ENCODE data around the gene RET.
"Not testable (repeated sequence)": the region's sequence is repeated elsewhere in the genome, so short reads cannot be mapped to it uniquely, and the experiment has no call there.

RET gene

GRCh38 chr10:43135656-43136055, 58.8 kb downstream of the RET start:
- DNase-seq (ENCODE audit: low read depth in 2 of 2): no peak

DNA sequence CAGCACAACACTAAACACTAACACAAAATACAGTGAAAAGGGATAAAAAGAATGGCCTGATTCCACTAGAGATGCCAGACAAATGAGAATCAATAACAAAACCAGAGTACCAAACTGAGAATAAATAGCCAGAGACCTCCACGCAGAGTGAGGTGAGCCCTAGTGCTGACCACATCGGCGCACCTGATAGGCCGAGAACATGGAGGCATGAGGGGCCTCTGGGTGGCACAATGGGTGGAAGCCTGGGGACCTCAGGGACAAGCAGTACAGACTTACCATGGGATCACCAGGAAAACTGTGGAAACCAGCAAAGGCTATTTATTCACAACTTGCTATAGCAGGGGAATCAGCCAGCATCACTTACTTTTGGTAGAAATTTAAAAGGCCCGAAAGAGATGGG, 59.6 kb downstream of the RET start:
- no peak for DNase-seq (ENCODE audit: low read depth in 2 of 2)

DNA sequence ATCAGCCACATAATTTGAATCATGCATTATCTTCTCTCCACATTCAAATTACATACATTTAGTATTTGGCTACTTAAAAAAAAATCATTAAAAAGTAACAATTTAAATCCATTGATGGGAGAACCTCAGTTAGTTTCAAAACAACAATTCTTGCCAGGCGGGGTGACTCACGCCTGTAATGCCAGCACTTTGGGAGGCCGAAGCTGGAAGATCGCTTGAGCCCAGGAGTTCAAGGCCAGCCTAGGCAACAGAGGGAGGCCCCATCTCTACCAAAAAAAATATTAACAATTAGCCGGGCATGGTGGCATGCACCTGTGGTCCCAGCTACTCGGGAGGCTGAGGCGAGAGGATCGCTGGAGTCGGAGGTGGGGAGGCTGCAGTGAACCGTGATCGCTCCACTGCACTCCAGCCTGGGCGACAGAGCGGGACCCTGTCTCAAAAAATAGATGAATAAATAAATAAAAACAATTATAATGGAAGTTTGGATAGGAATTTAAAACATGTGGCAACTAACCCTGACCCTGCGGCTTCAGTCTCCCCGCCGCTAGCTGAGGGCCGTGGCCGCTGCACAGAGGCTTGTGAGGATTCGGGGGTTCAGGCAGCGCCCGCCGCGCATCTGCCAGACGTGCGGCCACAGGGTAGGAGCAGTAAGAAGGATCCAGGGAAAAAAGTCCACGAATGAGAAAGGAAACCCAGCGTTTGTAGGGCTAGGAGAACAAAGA, 60.3 kb downstream of the RET start:
- DNase-seq (ENCODE audit: low read depth in 2 of 2): no peak

DNA sequence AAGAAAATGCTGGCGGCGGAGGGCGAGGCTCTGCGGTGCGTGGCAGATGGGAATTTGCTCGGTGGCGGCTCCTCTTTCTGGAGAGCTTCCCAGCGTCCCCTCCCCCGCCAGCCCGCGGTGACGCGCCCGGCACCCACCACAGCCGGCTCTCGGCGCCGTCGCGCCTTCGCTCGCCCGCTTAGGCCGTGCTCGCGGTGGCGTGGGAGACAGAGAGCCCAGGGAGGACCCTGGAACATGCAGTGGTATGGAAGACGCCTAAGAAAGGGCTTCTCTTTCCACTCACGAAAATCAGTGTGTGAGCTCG, 60.8 kb downstream of the RET start:
- DNase-seq (ENCODE audit: low read depth in 2 of 2): peak; percentile 32 to 35

GRCh38 chr10:43138021-43138756, 61.3 kb downstream of the RET start, which contains the start of gene CSGALNACT2:
TSS of gene CSGALNACT2 (plus strand) at chr10:43138445. CDS start at chr10:43155150, 16,705 bp downstream.
- peak; percentile 41 to 61 for DNase-seq (ENCODE audit: low read depth in 2 of 2)

- no peak for DNase-seq (ENCODE audit: low read depth in 2 of 2)
Measured at GRCh38 chr10:43138757-43139241, 61.9 kb downstream of the RET start.

- no peak for DNase-seq (ENCODE audit: low read depth in 2 of 2)
Measured at GRCh38 chr10:43141421-43141820, 64.6 kb downstream of the RET start.

- DNase-seq (ENCODE audit: low read depth in 2 of 2): no peak
Measured at GRCh38 chr10:43145311-43145710, 68.4 kb downstream of the RET start.

GRCh38 chr10:43145936-43146335, 69.1 kb downstream of the RET start:
- not testable (repeated sequence) for DNase-seq (ENCODE audit: low read depth in 2 of 2)

DNA sequence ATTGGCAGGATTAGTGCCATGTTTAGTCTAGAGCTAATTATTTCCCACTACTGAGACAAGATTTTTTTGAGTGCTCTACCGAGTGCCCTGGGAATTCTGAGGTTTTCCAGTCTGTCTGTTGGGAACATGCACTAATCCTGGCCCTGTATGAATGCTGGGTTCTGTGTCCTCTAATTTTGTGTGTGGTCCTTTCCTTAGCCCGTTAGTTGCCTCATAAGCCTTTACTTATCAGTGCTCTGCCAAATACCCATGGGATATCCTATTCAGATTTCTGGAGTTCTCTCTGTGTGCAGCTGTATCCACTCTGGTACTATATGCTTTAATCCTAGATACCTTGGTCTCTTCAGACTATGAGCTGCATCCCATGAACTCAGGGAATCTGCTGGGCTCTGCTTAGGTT, 74.5 kb downstream of the RET start:
- no peak for DNase-seq (ENCODE audit: low read depth in 2 of 2)

DNA sequence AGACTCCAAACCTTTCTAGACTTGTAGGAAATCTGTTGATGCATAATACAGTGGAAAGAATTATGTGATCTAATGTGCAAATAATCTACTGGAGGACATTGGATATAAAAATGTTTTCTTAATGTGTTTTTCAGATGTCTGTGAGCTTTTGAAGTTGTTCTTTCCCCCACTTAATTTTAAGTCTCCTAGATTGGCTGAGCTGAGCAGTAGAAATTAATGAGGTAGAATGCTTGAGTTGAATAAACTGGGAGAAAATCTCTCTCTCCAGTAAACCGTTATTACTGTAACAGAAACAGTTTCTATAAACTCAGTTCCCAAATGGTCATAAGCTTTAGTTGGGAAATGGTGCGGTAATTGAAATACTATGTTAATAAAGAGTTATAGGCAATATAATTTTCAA, 77.0 kb downstream of the RET start:
- no peak for DNase-seq (ENCODE audit: low read depth in 2 of 2)

DNA sequence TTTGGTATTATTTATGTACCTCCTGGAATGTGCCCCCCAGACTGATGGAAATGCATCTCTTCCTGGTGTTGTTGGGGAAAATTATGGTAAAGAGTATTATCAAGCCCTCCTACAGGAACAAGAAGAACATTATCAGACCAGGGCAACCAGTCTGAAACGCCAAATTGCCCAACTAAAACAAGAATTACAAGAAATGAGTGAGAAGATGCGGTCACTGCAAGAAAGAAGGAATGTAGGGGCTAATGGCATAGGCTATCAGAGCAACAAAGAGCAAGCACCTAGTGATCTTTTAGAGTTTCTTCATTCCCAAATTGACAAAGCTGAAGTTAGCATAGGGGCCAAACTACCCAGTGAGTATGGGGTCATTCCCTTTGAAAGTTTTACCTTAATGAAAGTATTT, 78.4 kb downstream of the RET start:
- DNase-seq (ENCODE audit: low read depth in 2 of 2): no peak

GRCh38 chr10:43155741-43156140, 78.9 kb downstream of the RET start:
- no peak for DNase-seq (ENCODE audit: low read depth in 2 of 2)

- DNase-seq (ENCODE audit: low read depth in 2 of 2): no peak
Measured at GRCh38 chr10:43156590-43157341, 79.9 kb downstream of the RET start.

GRCh38 chr10:43158636-43159035, 81.8 kb downstream of the RET start:
- no peak for DNase-seq (ENCODE audit: low read depth in 2 of 2)

- DNase-seq (ENCODE audit: low read depth in 2 of 2): peak in 1 of 2 experiments; percentile 24
Measured at GRCh38 chr10:43160046-43160920, 83.4 kb downstream of the RET start.

GRCh38 chr10:43160921-43161255, 84.0 kb downstream of the RET start:
- DNase-seq (ENCODE audit: low read depth in 2 of 2): no peak

- no peak for DNase-seq (ENCODE audit: low read depth in 2 of 2)
Measured at GRCh38 chr10:43162604-43163003, 85.7 kb downstream of the RET start.

DNA sequence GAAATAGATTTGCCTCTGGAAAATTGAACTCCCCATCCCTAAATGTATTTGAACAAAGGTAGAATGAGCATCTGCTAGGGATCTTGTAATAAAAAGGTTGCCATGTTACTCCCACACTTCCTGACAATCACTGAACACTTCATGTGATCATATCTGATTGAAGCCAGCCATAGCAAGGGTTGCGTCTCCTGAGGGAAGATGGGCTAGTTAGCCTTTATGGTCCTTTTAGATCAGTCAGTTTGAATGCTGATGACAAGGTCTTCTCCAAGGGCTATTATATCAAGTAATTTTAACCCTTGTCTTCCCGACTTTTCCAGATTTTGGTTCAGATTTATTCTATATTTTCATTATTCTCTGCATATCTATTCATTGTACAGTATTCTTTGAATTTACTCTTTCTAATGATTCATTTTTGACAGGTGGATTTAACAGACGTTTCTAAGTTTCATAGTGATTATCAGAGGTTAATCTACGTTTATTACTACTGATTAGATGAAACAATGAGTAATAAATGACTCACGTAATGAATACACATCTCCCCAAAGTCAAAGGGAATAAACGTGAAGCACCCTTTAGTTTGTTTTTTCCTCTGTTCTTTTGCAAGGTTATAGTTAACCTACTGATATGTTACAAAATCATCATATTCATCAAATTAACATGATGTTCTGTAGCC, 89.5 kb downstream of the RET start:
- no peak for DNase-seq (ENCODE audit: low read depth in 2 of 2)

DNA sequence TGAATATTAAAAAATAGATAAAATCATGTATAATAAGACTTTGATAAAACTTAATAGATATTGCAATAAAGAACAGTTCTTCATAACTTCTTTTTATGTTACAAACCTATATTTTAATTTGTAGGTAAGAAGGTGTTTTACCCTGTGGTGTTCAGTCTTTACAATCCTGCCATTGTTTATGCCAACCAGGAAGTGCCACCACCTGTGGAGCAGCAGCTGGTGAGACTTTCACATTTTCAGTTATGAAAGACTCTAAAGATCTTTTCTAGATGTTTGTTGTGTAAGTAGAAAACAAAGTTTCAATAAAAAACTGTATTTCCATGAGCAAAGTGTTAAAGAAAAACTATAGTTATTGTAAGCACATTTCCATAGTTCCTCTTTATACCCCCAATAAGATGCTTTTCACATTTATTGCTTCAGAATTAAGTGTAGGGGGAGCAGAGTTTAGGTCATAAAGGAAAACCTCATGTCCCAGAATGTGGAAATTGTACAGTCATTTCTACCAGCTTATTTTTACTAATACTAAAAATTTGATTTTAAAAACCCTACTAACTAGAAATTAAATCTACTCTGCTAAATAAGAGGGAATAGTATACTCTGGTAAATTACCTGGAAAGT, 90.1 kb downstream of the RET start:
- DNase-seq (ENCODE audit: low read depth in 2 of 2): no peak

DNA sequence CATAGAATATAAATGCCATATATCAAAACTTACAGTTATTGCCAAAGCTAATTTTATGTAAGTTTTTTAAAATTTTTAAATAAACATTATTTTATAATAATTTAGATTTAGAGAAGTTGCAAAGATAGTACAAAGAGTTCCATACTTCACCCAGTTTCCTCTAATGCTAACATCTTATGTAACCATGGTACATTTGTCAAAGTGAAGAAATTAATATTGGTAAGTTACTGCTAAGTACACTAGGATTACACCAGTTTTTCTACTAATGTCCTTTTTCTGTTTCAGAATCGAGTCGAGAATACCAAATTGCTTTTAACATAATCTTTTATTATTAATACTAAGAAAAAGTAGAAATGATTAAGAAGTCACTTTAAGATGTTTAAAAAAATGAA, 90.6 kb downstream of the RET start:
- no peak for DNase-seq (ENCODE audit: low read depth in 2 of 2)
